Suppressor macrophage treated with lipopolysaccharide for 4 hours (primary cell): ENCODE data around the gene PCK2.

Experiments used
- DNase-seq: peaks from one replicate; pipeline ENCODE4 v3.0.0-alpha.2; 2020

PCK2 gene

GRCh38 chr14:24062216-24062980 is 31.7 kb upstream of the PCK2 start:
- DNase-seq, result no peak

GRCh38 chr14:24063263-24063836 is 30.8 kb upstream of the PCK2 start:
- no peak for DNase-seq

- DNase-seq, result no peak
Measured at GRCh38 chr14:24064091-24064795, 29.9 kb upstream of the PCK2 start.

- DNase-seq, result no peak
Measured at GRCh38 chr14:24064856-24065255, 29.3 kb upstream of the PCK2 start.

GRCh38 chr14:24065408-24065807 is 28.7 kb upstream of the PCK2 start:
- DNase-seq, result no peak

- DNase-seq, result no peak
Measured at GRCh38 chr14:24066496-24067132, 27.5 kb upstream of the PCK2 start.

DNA sequence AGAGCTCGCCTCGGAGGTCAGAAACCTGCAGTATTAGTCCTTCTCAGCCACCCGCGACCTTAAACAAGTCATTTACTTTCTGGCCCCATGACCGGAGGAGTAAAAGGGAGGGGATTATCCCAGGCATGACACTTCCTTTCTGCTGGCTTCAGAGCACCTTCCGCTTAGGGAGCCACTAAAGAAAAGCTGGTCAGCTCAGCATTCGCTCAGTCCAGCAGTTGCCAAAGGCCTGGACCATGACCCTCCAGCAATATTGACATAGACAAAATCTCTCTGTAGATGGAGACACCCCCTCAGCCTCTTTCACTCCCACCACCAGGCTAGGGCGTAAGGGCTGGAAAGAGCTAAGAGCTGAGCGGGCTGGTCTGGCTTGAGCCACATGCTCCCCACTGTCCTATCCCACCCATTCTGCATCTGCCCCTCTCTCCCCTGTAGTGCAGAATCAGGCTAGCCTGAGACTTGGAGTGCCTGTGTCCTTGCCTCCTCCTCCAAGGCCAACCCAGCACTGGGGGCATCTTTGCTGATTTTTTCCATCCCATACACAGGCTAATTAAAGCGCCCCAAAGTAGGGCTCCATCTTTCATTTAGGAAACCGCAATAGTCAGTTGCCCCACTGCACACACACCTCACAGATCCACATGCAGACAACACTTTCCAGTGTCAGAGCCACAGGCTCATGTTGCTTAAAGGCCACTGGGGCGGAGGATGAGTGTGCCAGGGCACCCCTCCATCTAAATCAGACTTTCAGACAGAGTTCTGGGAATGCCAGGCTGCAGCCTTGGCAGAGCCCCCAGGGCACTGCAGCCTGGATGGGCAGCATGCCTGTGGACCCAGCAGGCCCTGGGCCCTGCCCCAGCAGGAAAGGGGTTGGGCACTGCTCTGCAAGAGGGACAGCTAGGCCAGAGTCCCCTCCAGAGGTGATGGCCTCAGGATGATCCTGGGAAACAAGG is 26.7 kb upstream of the PCK2 start:
- no peak for DNase-seq

DNA sequence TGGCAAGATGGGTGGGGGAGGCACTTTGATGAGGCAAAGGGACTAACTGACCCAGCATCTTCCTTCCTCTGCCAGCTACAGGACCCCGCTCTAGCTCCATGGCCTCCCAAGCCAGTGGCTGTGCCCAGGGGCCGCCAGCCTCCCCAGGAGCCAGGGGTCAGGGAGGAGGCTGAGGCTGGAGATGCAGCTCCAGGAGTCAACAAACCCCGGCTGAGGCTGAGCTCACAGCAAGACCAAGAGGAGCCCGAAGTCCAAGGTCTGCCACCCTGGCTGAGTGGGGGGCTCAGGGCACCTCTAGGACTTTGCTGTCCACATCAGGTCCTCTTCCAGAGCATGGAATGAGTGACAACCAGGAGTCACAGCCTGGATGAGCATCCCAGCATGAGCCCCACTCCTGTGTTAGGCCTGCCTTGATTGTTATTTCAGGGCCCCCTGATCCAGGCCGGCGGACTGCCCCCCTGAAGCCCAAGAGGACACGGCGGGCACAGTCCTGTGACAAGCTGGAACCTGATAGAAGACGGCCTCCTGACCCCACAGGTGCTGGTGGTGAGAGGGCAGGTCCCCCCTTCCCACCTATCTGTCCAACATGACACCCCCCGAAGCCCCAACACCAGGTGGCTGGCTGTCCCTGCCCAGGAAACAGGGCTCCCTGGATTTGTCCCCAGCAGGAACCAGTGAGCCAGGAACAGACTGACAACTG is 25.2 kb upstream of the PCK2 start:
- no peak for DNase-seq

DNA sequence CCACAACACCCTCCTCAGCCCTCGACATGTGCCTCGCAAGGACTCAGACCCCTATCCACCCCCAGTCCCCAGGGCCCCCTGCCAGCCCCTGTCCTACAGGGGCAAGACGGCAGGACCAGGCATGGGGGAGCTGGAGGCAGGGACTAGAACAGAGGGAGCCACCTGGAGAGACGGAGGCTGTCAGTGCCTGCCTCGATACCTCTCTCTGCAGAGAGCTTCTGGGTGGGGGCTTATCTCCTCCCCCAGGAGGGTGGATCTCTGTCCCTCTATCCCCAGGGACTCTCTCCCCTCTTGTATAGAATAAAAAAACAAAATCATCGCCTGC is 24.7 kb upstream of the PCK2 start:
- DNase-seq, result no peak

GRCh38 chr14:24070285-24071143 is 23.6 kb upstream of the PCK2 start:
- no peak for DNase-seq

GRCh38 chr14:24071144-24071697 is 22.9 kb upstream of the PCK2 start, which contains the start of gene CPNE6:
Gene CPNE6 (plus strand): TSS chr14:24071562. CDS start chr14:24072937, 1,375 bp downstream.
- no peak for DNase-seq

GRCh38 chr14:24071836-24072430 is 22.2 kb upstream of the PCK2 start:
- no peak for DNase-seq

DNA sequence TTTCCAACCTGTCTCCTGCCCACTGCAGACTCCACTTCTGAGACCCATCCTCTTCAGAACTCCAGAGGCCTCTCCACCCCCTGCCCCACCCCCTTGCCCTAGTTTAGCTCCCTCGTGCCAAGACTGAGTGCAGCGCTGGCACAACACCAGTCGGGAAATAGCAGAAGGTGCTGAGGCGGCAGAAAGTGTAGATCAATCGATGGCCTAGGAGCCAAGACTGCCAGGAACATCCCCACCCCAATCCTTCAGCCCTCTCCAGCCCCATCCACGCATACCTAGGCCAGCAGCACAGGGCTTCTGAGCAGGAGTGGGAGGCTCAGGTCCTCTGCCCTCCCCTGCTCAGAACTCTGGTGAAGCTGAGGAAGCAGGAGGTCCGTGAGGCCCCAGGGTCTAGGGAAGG is 21.7 kb upstream of the PCK2 start:
- no peak for DNase-seq

DNA sequence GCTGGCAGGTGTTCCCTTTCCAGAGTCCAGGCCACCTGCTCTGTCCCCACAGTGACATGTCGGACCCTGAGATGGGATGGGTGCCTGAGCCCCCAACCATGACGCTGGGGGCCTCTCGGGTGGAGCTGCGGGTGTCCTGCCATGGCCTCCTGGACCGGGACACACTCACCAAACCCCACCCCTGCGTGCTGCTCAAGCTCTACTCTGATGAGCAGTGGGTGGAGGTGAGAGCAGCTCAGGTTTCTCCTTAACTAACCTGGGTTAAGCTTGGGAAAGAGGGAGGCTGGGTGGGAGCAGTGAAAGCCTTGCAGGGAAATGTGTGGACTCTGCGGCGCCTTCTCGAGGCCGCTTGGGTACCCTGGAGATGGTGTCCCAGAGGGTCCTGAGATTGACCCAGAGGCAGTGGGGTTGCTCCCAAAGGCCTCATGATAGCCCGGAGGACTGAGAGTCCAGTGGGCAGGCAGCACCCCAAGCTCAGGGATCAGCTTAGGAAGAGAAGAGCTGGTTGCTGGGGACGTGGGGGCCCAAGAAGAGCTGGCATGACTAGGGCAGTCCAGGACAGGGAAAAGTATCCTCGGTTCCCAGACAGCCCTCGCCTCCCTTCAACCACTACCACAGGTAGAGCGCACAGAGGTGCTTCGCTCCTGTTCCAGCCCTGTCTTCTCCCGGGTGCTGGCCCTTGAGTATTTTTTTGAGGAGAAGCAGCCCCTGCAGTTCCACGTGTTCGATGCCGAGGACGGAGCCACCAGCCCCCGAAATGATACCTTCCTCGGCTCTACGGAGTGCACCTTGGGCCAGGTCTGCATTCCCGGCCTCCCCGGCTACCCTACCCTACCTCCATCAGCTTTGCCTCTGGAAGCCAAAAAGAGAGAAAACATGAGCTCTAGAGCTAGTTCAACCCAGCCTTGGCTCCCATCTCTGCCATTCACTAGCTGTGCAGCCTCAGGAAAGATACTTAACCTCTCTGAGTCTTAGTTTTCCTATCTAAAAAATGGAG is 20.9 kb upstream of the PCK2 start:
- no peak for DNase-seq

DNA sequence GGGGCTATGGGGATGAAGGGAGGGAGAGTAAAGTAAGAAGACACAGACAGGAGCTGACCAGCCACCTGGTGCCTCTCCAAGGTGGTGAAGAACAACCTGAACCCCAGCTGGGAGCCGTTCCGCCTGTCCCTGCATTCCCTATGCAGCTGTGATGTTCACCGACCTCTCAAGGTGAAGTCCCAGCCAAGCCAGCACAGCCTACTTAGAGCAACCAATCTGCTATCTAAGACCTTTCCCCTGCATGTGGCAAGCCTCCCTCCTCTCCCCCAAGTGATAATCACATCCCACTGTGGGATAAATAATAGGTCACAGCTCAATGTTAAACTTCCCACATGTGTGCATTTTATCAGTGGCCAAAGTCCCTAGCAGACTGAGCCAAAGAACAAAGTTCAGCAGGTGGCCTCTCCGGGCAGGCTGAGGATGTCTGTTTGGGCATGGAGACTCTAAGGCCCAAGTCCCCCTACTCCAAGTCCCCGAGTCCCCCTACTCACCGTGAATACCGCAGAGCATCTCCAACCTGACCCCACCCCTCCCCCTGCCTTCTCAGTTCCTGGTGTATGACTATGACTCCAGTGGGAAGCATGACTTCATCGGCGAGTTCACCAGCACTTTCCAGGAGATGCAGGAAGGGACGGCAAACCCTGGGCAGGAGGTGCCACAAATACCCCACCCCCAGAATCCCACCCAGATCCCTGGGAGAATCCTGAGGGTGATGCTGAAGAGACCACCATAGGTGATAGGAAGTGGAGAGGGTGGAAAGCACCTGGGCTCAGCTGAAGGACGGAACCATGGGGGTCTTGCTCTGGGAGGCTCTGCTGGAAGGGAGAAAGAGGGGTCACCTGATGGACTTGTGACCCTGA is 19.3 kb upstream of the PCK2 start:
- no peak for DNase-seq

DNA sequence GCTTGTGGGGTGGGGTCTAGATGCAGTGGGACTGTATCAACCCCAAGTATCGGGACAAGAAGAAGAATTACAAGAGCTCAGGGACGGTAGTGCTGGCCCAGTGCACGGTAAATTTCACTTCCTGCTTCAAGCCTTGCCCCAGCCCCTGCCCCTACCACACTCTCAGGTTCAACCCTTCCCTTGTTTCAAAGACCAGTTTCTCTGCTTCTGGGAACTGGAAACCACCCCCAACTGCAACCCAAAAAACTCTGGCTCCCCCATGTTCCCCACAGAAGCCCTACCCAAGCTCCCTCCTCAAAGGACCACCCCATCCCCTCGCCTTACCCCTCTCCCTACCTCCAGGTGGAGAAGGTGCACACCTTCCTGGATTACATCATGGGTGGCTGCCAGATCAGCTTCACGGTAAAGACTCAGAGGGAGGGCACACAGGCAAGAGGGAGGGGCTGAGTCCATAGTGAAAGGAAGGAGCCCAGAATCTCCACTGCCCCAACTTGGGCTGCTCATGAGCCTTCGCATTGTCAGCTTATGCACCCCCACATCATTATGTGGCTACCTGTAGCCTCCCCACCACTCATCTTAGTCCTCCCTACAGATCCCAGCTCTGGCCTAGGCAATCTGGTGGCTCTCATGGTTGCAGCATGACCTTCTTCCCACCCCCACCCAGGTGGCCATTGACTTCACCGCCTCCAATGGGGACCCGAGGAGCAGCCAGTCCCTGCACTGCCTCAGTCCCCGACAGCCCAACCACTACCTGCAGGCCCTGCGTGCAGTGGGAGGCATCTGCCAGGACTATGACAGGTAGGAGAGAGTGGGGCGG is 18.4 kb upstream of the PCK2 start:
- no peak for DNase-seq

DNA sequence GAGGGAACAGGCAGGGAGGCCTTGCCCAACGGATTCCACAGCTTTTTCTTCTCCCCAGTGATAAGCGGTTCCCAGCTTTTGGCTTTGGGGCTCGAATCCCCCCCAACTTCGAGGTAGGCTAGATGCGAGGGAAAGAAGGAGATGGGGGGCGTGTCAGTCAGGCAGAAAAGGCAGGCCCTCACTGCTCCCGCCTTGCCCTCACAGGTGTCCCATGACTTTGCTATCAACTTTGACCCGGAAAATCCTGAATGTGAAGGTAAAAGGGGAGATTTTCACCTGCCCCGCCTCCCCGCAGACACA is 17.9 kb upstream of the PCK2 start:
- DNase-seq, result no peak
